Colonic mucosa (tissue), 4 donors: ENCODE measurements around the gene DGKA. TPM values are rescaled to one million over a fixed set of nuclear protein-coding genes. Genes with fewer than 3 reads are reported as not detected.

Experiments used
- DNase-seq: peaks from one replicate; pipeline ENCODE4 v3.0.0-alpha.2; 2020
- H3K27ac ChIP-seq: fragments of 200-600 bp; one replicate; pipeline ENCODE4 v1.8.0; 2021
- H3K27me3 ChIP-seq: fragments of 200-600 bp; one replicate; pipeline ENCODE4 v1.8.0; 2021
- H3K36me3 ChIP-seq: fragments of 200-600 bp; one replicate; pipeline ENCODE4 v1.8.0; 2021
- H3K4me1 ChIP-seq: fragments of 200-600 bp; one replicate; pipeline ENCODE4 v1.8.0; 2021; ENCODE audit warnings: mild to moderate bottlenecking
- H3K4me3 ChIP-seq: fragments of 200-600 bp; one replicate; pipeline ENCODE4 v1.8.0; 2021
- H3K9ac ChIP-seq, 2 donors: one replicate each; pipeline ENCODE4 v1.7.0; 2013; ENCODE audit warnings: control low read depth in 2 of 2, low read depth in 2 of 2, low read length in 2 of 2
- H3K9me3 ChIP-seq: fragments of 200-600 bp; one replicate; pipeline ENCODE4 v1.8.0; 2021
- intact Hi-C: fragments of 100-400 bp; cut with DNase I; formaldehyde crosslinking; loops from one replicate; pipeline ENCODE4 v1.14.1; 2022
- total RNA-seq, 2 donors: library from RNA; stranded (reverse); fragmentation: NEBNext Ultra II Directional in 1 of 2; extraction: Animal tissue kit (Norgen Biotek cat#: 25700) in 1 of 2; gene quantifications; one replicate each; pipeline ENCODE4 v1.2.1, GENCODE V29; 2021
- TF ChIP-seq, protein P1 (sequence below): fragments of 200-600 bp; IDR thresholded peaks from one replicate; pipeline ENCODE4 v1.8.0; 2022; ENCODE audit warnings: antibody characterized with exemption, mild to moderate bottlenecking
- donor health status: healthy.
- donor health status: DM: no; HTN: no; CAD: no.
- donor health status: DM: no; HTN: no; CAD: no.

Gene DGKA
- 10 to 100 TPM; 80.2 to 91.2 TPM for total RNA-seq

DNA sequence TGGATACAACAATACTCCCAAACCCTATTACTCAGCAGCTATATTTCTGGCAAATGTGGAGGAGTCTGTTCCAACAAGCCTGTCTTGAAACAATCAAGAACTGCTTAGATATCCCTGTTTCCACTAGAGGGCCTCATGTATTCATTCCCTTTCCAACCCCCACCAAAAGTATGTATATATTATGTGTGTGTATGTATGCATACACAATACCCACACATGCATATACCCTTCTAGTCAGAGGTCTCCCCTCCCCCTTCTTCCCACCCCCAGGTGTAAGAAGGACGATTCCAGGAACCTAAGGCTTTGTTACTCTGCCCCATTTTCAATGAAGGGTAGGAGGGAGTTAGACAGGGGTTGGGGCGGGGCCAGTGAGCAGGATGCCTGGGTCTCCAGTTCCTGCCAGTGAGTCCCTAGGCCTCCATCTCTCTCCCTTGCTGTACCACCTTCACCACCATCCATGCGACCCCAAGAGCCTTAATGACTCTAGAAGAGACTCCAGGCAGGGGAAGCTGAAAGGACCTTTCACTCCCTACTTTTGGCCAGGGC lies at the start of gene DGKA:
TSS of gene DGKA (plus strand) at position 392 of the 546 bp plus-strand sequence. CDS start 5,342 bp downstream, outside the sequence.
- H3K36me3 ChIP-seq = no peaks in the 10 kb centered on the region
- TF ChIP-seq, protein P1, sequence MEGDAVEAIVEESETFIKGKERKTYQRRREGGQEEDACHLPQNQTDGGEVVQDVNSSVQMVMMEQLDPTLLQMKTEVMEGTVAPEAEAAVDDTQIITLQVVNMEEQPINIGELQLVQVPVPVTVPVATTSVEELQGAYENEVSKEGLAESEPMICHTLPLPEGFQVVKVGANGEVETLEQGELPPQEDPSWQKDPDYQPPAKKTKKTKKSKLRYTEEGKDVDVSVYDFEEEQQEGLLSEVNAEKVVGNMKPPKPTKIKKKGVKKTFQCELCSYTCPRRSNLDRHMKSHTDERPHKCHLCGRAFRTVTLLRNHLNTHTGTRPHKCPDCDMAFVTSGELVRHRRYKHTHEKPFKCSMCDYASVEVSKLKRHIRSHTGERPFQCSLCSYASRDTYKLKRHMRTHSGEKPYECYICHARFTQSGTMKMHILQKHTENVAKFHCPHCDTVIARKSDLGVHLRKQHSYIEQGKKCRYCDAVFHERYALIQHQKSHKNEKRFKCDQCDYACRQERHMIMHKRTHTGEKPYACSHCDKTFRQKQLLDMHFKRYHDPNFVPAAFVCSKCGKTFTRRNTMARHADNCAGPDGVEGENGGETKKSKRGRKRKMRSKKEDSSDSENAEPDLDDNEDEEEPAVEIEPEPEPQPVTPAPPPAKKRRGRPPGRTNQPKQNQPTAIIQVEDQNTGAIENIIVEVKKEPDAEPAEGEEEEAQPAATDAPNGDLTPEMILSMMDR = peak; percentile 51
- no peaks in the 10 kb centered on the region for H3K9me3 ChIP-seq
- peak within 1 kb of the TSS; percentile 70 for H3K4me3 ChIP-seq
- intact Hi-C loops = no loop called here
- peaks cover 33% of the 10 kb centered on the region for H3K4me1 ChIP-seq
- peak within 1 kb of the TSS; percentile 87 for H3K9ac ChIP-seq
- peak; percentile 77 for DNase-seq
- H3K27me3 ChIP-seq = no peaks in the 10 kb centered on the region
- peak within 1 kb of the TSS; percentile 99 for H3K27ac ChIP-seq

DNA sequence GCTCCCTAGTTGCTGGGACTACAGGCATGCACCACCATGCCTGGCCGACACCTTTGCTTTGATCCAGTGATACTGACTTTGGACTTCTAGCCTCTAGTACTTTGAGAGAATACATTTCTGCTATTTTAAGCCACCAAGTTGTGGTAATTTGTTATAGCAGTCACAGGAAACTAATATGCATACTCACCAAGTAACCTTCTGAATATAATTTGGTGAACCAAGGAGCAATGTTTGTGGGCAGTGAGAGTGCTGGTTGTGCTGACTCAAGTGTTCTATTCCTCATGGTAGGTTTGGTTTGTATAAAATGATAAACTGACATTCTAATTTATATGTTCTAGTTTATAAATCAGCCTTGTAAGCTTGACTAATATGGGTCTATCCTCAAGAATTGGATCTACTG lies 45.8 kb upstream of the DGKA start:
- no peak overlapping the region for H3K4me3 ChIP-seq
- DNase-seq = no peak
- H3K9me3 ChIP-seq = no peaks in the 10 kb centered on the region
- H3K4me1 ChIP-seq = no peaks in the 10 kb centered on the region
- H3K27me3 ChIP-seq = no peaks in the 10 kb centered on the region
- TF ChIP-seq, protein P1 = no peak
- H3K27ac ChIP-seq = no peak overlapping the region
- H3K9ac ChIP-seq = no peak overlapping the region
- H3K36me3 ChIP-seq = no peaks in the 10 kb centered on the region
- intact Hi-C loops = no loop called here

DNA sequence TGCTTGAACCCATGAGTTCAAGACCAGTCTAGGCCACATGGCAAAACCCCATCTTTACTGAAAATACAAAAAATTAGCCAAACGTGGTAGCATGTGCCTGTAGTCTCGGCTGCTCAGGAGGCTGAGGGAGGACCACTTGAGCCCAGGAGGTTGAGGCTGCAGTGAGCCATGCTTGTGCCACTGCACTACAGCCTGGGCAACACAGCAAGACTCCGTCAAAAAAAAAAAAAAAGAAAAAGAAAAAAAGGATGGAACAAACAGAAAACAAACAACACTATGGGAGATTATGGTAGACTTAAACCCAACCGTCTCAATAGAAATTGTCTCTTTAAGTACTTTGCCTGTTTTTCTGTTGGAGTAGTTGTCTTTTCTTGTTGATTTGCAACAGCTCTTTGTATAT lies 39.7 kb upstream of the DGKA start:
- H3K9ac ChIP-seq = no peak overlapping the region
- no peaks in the 10 kb centered on the region for H3K27me3 ChIP-seq
- no peaks in the 10 kb centered on the region for H3K9me3 ChIP-seq
- H3K4me1 ChIP-seq = no peaks in the 10 kb centered on the region
- TF ChIP-seq, protein P1 = no peak
- H3K27ac ChIP-seq = no peak overlapping the region
- no peak overlapping the region for H3K4me3 ChIP-seq
- intact Hi-C loops = no loop called here
- H3K36me3 ChIP-seq = no peaks in the 10 kb centered on the region
- DNase-seq = no peak

DNA sequence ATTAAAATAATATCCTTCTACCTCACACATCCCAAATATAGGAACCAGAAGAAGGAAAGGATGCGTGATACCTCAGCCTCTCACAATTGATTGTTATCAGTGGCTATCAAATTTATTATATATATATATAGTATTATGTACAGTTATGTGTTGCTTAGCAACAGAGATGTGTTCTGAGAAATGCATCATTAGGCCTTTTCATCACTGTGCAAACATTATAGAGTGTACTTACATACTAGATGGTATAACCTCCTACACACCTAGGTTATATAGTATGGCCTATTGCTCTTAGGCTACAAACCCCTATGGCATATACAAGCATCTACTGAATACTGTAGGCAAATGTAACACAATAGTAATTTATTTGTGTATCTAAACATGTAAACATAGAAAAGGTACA lies 37.2 kb upstream of the DGKA start:
- intact Hi-C loops = no loop called here
- no peak overlapping the region for H3K27ac ChIP-seq
- H3K9me3 ChIP-seq = no peaks in the 10 kb centered on the region
- H3K9ac ChIP-seq = no peak overlapping the region
- no peaks in the 10 kb centered on the region for H3K36me3 ChIP-seq
- no peak overlapping the region for H3K4me3 ChIP-seq
- TF ChIP-seq, protein P1 = no peak
- no peak for DNase-seq
- H3K27me3 ChIP-seq = no peaks in the 10 kb centered on the region
- H3K4me1 ChIP-seq = no peaks in the 10 kb centered on the region

DNA sequence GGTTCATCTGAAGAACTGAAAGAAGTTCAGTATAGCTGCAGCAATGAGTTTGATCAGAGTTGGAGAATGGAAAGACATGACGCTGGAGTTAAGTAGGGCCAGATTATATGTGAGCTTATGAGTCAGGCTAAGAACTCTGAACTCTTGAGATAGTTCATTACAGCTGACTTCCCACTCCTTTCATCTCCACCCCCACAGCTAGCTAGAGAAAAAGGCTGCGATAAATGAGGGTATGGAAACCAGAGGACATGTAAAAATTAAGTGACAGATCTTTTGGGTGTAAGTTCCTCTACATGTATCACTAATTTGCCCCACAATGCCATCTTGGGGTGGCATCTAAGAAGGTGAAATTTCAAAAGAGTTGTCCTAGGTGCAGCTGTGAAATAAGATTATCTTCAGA lies 31.9 kb upstream of the DGKA start:
- Histone ChIP-seq H3K4me1 (no peaks in the 10 kb centered on the region), H3K4me3 (no peak overlapping the region), H3K9ac (no peak overlapping the region), H3K27me3 (no peaks in the 10 kb centered on the region), H3K36me3 (no peaks in the 10 kb centered on the region), H3K9me3 (no peaks in the 10 kb centered on the region), H3K27ac (no peak overlapping the region)
- intact Hi-C loops = no loop called here
- DNase-seq = no peak
- TF ChIP-seq, protein P1 = no peak
